K562 (cell line): ENCODE data around the gene TMCO1. TPM values are rescaled to one million over a fixed set of nuclear protein-coding genes. Genes with fewer than 3 reads are reported as not detected.

Experiments
- CBFA2T2 ChIP-seq: fragments of 450-650 bp; conservative IDR thresholded peaks from 2 replicates; pipeline ENCODE4 v1.6.1; 2017; ENCODE audit warnings: mild to moderate bottlenecking
- DPF2 ChIP-seq: fragments of 450-650 bp; IDR thresholded peaks from 2 replicates; pipeline ENCODE4 v1.6.1; 2016
- GATAD2A ChIP-seq: fragments of 450-650 bp; IDR thresholded peaks from 2 replicates; pipeline ENCODE4 v1.6.1; 2017
- MAFF ChIP-seq: IDR thresholded peaks from 2 replicates; pipeline ENCODE4 v1.6.1; 2012; ENCODE audit warnings: low read length, improper control_type of control experiment
- MTA3 ChIP-seq: fragments of 450-650 bp; formaldehyde crosslinking; IDR thresholded peaks from 2 replicates; pipeline ENCODE4 v1.6.1; 2017; ENCODE audit warnings: mild to moderate bottlenecking, borderline replicate concordance
- RHOXF2B ChIP-seq: fragments of 250-450 bp; sonication (Bioruptor Pico); conservative IDR thresholded peaks from 2 replicates; pipeline ENCODE4 v1.5.1; 2021
- SAFB ChIP-seq: fragments of 200-400 bp; formaldehyde crosslinking; IDR thresholded peaks from 2 replicates; pipeline ENCODE4 v1.6.1; 2017; ENCODE audit warnings: low read depth, low read length, borderline replicate concordance
- ZFP36 ChIP-seq: fragments of 150-350 bp; IDR thresholded peaks from 2 replicates; pipeline ENCODE4 v1.6.1; 2018; ENCODE audit warnings: low read length, low read depth; ENCODE audit not compliant: partially characterized antibody
- ZNF124 ChIP-seq: sonication (generic); formaldehyde crosslinking; IDR thresholded peaks from 2 replicates; pipeline ENCODE4 v1.8.1; 2022; ENCODE audit warnings: missing genetic modification reagents
- ZNF146 ChIP-seq: IDR thresholded peaks from one replicate; pipeline ENCODE4 v1.6.1; 2018; ENCODE audit warnings: missing compliant biosample characterization; ENCODE audit not compliant: unreplicated experiment
- ZNF23 ChIP-seq: fragments of 250-450 bp; sonication (Bioruptor Pico); IDR thresholded peaks from 2 replicates; pipeline ENCODE4 v1.4.0; 2020; ENCODE audit warnings: mild to moderate bottlenecking
- polyA plus RNA-seq, 8 experiments: library from polyadenylated mRNA; depleted of rRNA in 4 of 8; stranded (reverse) in 5 of 8; unstranded in 3 of 8; fragments of >200 nt; fragmentation: Nextera tagmentation in 2 of 8; fragmentation: Illumina TruSeq in 1 of 8; extraction: Ambion mirVana in 2 of 8; extraction: Trizol in 1 of 8; gene quantifications; 2 replicates each; pipeline versions ENCODE4 v1.2.1 to v1.2.3, GENCODE V29; 2011 to 2014; ENCODE audit warnings: inconsistent platforms in 1 of 8, missing spikeins in 1 of 8
- total RNA-seq, 7 experiments: library from RNA; depleted of rRNA in 6 of 7; stranded (reverse); fragments of >200 nt in 6 of 7; fragmentation: Illumina TruSeq in 2 of 7; extraction: Trizol in 2 of 7; gene quantifications; 2 replicates each; pipeline versions ENCODE4 v1.2.1 to v1.2.3, GENCODE V29; 2011 to 2021; ENCODE audit warnings: low replicate concordance in 1 of 7
- TF ChIP-seq, protein P1 (sequence below): sonication (generic); formaldehyde crosslinking; IDR thresholded peaks from 2 replicates; pipeline ENCODE4 v1.5.0; 2020; ENCODE audit warnings: missing genetic modification reagents
- TF ChIP-seq, protein P2 (sequence below): fragments of 200-800 bp; sonication (Bioruptor generic); IDR thresholded peaks from 2 replicates; pipeline ENCODE4 v1.6.1; 2017; ENCODE audit warnings: missing genetic modification characterization, missing compliant biosample characterization
- TF ChIP-seq, protein P3 (sequence below): sonication (generic); formaldehyde crosslinking; IDR thresholded peaks from 2 replicates; pipeline ENCODE4 v1.8.0; 2023; ENCODE audit warnings: missing genetic modification reagents, mild to moderate bottlenecking, borderline replicate concordance
- TF ChIP-seq, protein P4 (sequence below): fragments of 250-450 bp; sonication (Bioruptor Pico); IDR thresholded peaks from 2 replicates; pipeline ENCODE4 v1.8.0; 2022; ENCODE audit warnings: moderate library complexity, mild to moderate bottlenecking, inconsistent platforms
- TF ChIP-seq, protein P5 (sequence below), 2 experiments: fragments of 150-350 bp in 1 of 2; IDR thresholded peaks; 2 replicates each; pipeline ENCODE4 v1.6.1; 2012 to 2016; ENCODE audit warnings: low read depth in 2 of 2, low read length in 2 of 2, mild to moderate bottlenecking in 1 of 2, moderate library complexity in 1 of 2

TMCO1 gene
- total and polyA plus RNA-seq, 9 of the 15 experiments (the other 6 are each of a cell fraction or from before 2014, with no cell fraction given) = 69.3 to 561 (median 175) TPM

DNA sequence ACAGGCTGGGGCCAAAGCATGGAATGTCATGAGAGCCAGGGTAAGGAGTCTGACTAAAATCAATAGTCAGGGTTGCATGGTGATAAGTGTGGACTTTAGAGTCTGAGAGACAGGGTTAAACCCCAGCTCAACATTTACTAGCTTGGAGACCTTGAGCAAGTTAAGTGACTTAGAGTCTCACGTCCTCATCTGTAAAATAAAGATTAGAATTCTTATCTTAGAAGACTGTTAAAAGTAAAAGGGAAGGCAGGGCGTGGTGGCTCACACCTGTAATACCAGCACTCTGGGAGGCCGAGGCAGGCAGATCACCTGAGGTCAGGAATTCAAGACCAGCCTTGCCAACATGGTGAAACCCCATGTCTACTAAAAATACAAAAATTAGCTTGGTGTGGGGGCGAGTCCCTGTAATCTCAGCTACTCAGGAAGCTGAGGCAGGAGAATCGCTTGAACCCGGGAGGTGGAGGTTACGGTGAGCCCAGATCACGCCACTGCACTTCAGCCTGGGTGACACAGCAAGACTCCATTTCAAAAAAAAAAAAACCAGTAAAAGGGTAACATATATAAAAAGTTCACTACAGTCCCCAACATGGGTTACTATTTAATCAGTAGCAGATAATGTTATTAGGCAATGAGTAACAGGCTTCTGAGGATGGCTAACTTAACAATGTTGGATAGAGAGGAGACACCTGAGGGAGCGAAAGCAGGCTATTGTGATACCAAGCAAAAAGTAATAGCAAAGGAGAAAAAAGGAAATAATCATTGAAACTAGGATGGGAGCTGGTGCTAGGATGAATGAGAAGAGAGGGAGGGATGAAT is 20.8 kb downstream of the TMCO1 start (continued):
- TF ChIP-seq MTA3 = no peak
- TF ChIP-seq, protein P1, sequence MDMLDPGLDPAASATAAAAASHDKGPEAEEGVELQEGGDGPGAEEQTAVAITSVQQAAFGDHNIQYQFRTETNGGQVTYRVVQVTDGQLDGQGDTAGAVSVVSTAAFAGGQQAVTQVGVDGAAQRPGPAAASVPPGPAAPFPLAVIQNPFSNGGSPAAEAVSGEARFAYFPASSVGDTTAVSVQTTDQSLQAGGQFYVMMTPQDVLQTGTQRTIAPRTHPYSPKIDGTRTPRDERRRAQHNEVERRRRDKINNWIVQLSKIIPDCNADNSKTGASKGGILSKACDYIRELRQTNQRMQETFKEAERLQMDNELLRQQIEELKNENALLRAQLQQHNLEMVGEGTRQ = no peak
- no peak for TF ChIP-seq ZNF146
- TF ChIP-seq, protein P2, sequence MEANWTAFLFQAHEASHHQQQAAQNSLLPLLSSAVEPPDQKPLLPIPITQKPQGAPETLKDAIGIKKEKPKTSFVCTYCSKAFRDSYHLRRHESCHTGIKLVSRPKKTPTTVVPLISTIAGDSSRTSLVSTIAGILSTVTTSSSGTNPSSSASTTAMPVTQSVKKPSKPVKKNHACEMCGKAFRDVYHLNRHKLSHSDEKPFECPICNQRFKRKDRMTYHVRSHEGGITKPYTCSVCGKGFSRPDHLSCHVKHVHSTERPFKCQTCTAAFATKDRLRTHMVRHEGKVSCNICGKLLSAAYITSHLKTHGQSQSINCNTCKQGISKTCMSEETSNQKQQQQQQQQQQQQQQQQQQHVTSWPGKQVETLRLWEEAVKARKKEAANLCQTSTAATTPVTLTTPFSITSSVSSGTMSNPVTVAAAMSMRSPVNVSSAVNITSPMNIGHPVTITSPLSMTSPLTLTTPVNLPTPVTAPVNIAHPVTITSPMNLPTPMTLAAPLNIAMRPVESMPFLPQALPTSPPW (CRISPR knock-in tag) = no peak
- no peak for TF ChIP-seq ZNF124
- TF ChIP-seq SAFB = no peak
- TF ChIP-seq CBFA2T2 = peak; percentile 38; the same call in 1 of the 2 replicates
- TF ChIP-seq DPF2 = peak; percentile 52
- no peak for TF ChIP-seq MAFF
- TF ChIP-seq ZFP36 = no peak
- TF ChIP-seq, protein P3, sequence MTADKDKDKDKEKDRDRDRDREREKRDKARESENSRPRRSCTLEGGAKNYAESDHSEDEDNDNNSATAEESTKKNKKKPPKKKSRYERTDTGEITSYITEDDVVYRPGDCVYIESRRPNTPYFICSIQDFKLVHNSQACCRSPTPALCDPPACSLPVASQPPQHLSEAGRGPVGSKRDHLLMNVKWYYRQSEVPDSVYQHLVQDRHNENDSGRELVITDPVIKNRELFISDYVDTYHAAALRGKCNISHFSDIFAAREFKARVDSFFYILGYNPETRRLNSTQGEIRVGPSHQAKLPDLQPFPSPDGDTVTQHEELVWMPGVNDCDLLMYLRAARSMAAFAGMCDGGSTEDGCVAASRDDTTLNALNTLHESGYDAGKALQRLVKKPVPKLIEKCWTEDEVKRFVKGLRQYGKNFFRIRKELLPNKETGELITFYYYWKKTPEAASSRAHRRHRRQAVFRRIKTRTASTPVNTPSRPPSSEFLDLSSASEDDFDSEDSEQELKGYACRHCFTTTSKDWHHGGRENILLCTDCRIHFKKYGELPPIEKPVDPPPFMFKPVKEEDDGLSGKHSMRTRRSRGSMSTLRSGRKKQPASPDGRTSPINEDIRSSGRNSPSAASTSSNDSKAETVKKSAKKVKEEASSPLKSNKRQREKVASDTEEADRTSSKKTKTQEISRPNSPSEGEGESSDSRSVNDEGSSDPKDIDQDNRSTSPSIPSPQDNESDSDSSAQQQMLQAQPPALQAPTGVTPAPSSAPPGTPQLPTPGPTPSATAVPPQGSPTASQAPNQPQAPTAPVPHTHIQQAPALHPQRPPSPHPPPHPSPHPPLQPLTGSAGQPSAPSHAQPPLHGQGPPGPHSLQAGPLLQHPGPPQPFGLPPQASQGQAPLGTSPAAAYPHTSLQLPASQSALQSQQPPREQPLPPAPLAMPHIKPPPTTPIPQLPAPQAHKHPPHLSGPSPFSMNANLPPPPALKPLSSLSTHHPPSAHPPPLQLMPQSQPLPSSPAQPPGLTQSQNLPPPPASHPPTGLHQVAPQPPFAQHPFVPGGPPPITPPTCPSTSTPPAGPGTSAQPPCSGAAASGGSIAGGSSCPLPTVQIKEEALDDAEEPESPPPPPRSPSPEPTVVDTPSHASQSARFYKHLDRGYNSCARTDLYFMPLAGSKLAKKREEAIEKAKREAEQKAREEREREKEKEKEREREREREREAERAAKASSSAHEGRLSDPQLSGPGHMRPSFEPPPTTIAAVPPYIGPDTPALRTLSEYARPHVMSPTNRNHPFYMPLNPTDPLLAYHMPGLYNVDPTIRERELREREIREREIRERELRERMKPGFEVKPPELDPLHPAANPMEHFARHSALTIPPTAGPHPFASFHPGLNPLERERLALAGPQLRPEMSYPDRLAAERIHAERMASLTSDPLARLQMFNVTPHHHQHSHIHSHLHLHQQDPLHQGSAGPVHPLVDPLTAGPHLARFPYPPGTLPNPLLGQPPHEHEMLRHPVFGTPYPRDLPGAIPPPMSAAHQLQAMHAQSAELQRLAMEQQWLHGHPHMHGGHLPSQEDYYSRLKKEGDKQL = no peak
- no peak for TF ChIP-seq ZNF23 (CRISPR knock-in tag)
- TF ChIP-seq, protein P4, sequence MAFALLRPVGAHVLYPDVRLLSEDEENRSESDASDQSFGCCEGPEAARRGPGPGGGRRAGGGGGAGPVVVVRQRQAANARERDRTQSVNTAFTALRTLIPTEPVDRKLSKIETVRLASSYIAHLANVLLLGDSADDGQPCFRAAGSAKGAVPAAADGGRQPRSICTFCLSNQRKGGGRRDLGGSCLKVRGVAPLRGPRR (CRISPR knock-in tag) = no peak
- TF ChIP-seq, protein P5, sequence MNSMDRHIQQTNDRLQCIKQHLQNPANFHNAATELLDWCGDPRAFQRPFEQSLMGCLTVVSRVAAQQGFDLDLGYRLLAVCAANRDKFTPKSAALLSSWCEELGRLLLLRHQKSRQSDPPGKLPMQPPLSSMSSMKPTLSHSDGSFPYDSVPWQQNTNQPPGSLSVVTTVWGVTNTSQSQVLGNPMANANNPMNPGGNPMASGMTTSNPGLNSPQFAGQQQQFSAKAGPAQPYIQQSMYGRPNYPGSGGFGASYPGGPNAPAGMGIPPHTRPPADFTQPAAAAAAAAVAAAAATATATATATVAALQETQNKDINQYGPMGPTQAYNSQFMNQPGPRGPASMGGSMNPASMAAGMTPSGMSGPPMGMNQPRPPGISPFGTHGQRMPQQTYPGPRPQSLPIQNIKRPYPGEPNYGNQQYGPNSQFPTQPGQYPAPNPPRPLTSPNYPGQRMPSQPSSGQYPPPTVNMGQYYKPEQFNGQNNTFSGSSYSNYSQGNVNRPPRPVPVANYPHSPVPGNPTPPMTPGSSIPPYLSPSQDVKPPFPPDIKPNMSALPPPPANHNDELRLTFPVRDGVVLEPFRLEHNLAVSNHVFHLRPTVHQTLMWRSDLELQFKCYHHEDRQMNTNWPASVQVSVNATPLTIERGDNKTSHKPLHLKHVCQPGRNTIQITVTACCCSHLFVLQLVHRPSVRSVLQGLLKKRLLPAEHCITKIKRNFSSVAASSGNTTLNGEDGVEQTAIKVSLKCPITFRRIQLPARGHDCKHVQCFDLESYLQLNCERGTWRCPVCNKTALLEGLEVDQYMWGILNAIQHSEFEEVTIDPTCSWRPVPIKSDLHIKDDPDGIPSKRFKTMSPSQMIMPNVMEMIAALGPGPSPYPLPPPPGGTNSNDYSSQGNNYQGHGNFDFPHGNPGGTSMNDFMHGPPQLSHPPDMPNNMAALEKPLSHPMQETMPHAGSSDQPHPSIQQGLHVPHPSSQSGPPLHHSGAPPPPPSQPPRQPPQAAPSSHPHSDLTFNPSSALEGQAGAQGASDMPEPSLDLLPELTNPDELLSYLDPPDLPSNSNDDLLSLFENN (IDR thresholded peaks at IDR 0.05; ENCODE audit: low read depth in 2 of 2, low read length in 2 of 2) = no peak
- TF ChIP-seq RHOXF2B = no peak
- TF ChIP-seq GATAD2A = no peak
